Measurements from ENCODE around the gene WDR53.
"Not testable (repeated sequence)": the region's sequence is repeated elsewhere in the genome, so short reads cannot be mapped to it uniquely, and the experiment has no call there.

WDR53 gene

DNA sequence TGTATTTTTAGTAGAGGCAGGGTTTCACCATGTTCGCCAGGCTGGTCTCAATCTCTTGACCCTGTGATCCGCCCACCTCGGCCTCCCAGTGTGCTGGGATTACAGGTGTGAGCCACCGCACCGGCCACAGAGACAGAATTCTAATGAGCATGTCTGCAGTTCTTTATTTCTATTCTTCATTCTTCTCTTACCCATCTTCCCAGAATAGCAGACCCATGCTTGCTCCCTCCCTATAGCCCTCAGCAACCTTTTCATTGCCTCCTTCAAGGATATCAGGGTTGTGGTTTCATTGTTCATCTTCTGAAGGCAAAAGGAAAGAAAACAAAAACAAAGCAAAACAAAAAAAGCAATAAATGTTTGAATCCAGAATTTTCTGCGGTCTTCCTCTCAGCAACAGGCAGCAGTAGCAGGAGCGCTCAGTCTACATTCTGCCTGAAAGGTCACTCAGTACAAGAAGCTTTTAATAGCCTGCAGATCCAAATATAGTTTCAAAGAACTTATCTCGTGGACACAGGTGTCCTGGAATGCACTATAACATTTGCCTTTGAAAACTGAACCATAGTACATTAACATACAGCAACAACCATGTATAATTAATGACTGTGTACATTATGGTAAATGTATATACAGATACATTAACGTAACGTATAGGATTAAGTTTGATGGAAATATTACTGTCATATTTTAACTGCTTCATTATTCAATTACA lies 53.3 kb downstream of the WDR53 start, which contains the start of gene SMCO1:
Gene SMCO1, minus strand, starts transcription at position 434 of the 709 bp plus-strand sequence. Its CDS starts 137 bp downstream, at position 297.
- no peaks in the 10 kb centered on the region for H3K36me3 ChIP-seq (ENCODE audit: control insufficient read depth, low read depth, low read length)
- H3K4me3 ChIP-seq (ENCODE audit: low read length) = no peak within 1 kb of the TSS
- H3K27me3 ChIP-seq (ENCODE audit: control insufficient read depth, insufficient read depth, low read length) = no peaks in the 10 kb centered on the region
- H3K4me1 ChIP-seq (ENCODE audit: control insufficient read depth, low read depth, low read length) = peaks cover 13% of the 10 kb centered on the region
- no peak within 1 kb of the TSS for H3K27ac ChIP-seq (ENCODE audit: low read length)
- peaks cover 16% of the 10 kb centered on the region for H3K9me3 ChIP-seq (ENCODE audit: control insufficient read depth, low read depth, low read length)
- H3K9ac ChIP-seq (ENCODE audit: low read length) = no peak within 1 kb of the TSS

DNA sequence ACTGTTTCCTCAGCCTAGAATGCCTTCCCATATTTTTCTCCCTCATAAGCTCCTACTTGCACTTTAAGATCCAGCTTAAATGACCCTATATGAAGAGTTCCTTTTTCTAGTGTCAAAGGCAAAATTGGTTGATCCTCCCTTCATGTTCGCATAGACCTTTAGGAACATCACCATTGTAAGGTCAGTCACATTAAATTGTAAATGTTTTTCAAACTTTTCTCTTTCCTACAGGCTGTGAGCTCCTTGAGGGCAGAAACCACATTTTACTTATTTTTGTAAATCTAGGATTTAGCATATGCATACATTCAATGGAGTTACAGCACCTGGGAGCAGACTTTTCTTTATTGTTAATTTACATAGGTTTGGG lies 54.0 kb downstream of the WDR53 start:
- no peak overlapping the region for H3K9ac ChIP-seq (ENCODE audit: low read length)
- no peak overlapping the region for H3K4me3 ChIP-seq (ENCODE audit: low read length)
- H3K27ac ChIP-seq (ENCODE audit: low read length) = no peak overlapping the region
- peaks cover 13% of the 10 kb centered on the region for H3K4me1 ChIP-seq (ENCODE audit: control insufficient read depth, low read depth, low read length)
- no peaks in the 10 kb centered on the region for H3K27me3 ChIP-seq (ENCODE audit: control insufficient read depth, insufficient read depth, low read length)
- H3K9me3 ChIP-seq (ENCODE audit: control insufficient read depth, low read depth, low read length) = peaks cover 9% of the 10 kb centered on the region
- H3K36me3 ChIP-seq (ENCODE audit: control insufficient read depth, low read depth, low read length) = no peaks in the 10 kb centered on the region

DNA sequence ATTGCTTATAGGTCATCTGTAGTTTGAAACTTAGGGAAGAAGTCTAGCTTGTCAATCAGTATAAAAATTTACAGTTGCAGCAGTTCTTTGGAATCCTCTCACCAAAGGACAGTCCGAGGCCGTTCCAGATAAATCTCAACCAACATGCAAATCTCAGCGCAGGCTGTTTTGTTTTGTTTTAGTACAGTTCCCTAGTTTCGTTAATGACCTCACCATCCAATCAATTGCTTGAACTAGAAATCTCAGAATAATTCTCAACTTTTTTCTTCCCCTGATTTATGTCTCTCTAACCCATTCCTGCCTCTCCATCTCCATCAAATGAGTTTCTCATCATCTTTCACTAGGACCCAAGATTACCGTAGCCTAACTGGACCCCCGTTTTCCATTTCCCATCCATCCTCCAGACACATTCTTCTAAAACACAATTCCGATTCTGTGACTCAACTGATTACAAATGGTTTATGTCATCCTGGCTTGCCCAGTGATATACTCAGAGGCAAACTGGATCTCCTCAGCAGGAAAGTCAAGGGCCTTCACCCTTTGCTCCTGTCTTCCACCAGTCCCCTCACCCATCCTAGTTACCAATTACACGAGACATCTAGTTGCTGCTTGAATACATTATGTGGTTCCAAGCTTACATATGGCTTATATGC lies 54.5 kb downstream of the WDR53 start:
- no peaks in the 10 kb centered on the region for H3K27me3 ChIP-seq (ENCODE audit: control insufficient read depth, insufficient read depth, low read length)
- H3K9me3 ChIP-seq (ENCODE audit: control insufficient read depth, low read depth, low read length) = peaks cover 4% of the 10 kb centered on the region
- no peak overlapping the region for H3K27ac ChIP-seq (ENCODE audit: low read length)
- H3K9ac ChIP-seq (ENCODE audit: low read length) = no peak overlapping the region
- H3K4me1 ChIP-seq (ENCODE audit: control insufficient read depth, low read depth, low read length) = peaks cover 13% of the 10 kb centered on the region
- H3K36me3 ChIP-seq (ENCODE audit: control insufficient read depth, low read depth, low read length) = no peaks in the 10 kb centered on the region
- no peak overlapping the region for H3K4me3 ChIP-seq (ENCODE audit: low read length)

DNA sequence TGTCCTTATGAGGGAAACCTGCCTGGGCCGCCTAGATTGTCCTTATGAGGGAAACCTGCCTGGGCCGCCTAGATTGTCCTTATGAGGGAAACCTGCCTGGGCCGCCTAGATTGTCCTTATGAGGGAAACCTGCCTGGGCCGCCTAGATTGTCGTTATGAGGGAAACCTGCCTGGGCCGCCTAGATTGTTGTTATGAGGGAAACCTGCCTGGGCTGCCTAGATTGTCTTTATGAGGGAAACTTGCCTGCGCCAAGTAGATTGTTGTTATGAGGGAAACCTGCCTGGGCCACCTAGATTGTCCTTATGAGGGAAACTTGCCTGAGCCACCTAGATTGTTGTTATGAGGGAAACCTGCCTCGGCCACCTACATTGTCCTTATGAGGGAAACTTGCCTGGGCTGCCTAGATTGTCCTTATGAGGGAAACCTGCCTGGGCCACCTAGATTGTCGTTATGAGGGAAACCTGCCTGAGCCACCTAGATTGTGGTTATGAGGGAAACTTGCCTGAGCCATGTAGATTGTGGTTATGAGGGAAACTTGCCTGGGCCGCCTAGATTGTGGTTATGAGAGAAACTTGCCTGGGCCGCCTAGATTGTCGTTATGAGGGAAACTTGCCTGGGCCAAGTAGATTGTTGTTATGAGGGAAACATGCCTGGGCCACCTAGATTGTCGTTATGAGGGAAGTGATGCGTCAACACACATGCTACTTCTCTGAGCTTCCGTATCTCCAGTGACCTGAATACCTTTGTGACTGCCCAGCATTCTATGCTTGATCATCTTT lies 56.5 kb downstream of the WDR53 start:
- not testable (repeated sequence) for H3K9ac ChIP-seq (ENCODE audit: low read length); H3K27ac ChIP-seq (ENCODE audit: low read length); H3K4me3 ChIP-seq (ENCODE audit: low read length); H3K4me1 ChIP-seq (ENCODE audit: control insufficient read depth, low read depth, low read length); H3K9me3 ChIP-seq (ENCODE audit: control insufficient read depth, low read depth, low read length); H3K36me3 ChIP-seq (ENCODE audit: control insufficient read depth, low read depth, low read length); H3K27me3 ChIP-seq (ENCODE audit: control insufficient read depth, insufficient read depth, low read length)

DNA sequence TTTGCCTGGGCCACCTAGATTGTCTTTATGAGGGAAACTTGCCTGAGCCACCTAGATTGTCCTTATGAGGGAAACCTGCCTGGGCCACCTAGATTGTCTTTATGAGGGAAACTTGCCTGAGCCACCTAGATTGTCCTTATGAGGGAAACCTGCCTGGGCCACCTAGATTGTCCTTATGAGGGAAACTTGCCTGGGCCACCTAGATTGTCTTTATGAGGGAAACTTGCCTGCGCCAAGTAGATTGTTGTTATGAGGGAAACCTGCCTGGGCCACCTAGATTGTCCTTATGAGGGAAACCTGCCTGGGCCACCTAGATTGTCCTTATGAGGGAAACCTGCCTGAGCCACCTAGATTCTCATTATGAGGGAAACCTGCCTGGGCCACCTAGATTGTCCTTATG lies 57.2 kb downstream of the WDR53 start:
- not testable (repeated sequence) for H3K27me3 ChIP-seq (ENCODE audit: control insufficient read depth, insufficient read depth, low read length); H3K9me3 ChIP-seq (ENCODE audit: control insufficient read depth, low read depth, low read length); H3K9ac ChIP-seq (ENCODE audit: low read length); H3K36me3 ChIP-seq (ENCODE audit: control insufficient read depth, low read depth, low read length); H3K4me1 ChIP-seq (ENCODE audit: control insufficient read depth, low read depth, low read length); H3K4me3 ChIP-seq (ENCODE audit: low read length); H3K27ac ChIP-seq (ENCODE audit: low read length)

DNA sequence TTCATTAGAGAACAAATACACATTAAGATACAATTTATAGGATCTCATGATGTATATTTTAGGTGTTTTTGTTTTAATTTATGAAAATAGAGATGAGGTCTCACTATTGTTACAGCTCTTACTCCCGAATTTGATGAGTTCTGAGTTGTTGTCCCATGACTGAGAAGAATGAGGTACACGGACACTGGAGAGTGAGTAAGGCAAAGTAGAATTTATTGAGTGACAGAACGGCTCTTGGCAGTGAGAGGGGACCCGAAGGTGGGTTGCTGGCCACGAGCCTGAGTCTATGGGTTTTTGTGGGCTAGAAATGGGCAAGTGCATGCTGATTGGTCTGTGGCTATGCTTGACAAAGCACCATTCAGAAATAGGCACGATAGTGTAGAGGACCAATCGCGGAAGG lies 61.7 kb downstream of the WDR53 start:
- Histone ChIP-seq H3K9me3 (ENCODE audit: control insufficient read depth, low read depth, low read length) (peaks cover 6% of the 10 kb centered on the region), H3K27me3 (ENCODE audit: control insufficient read depth, insufficient read depth, low read length) (no peaks in the 10 kb centered on the region), H3K9ac (ENCODE audit: low read length) (no peak overlapping the region), H3K4me1 (ENCODE audit: control insufficient read depth, low read depth, low read length) (no peaks in the 10 kb centered on the region), H3K27ac (ENCODE audit: low read length) (no peak overlapping the region), H3K4me3 (ENCODE audit: low read length) (no peak overlapping the region), H3K36me3 (ENCODE audit: control insufficient read depth, low read depth, low read length) (no peaks in the 10 kb centered on the region)

DNA sequence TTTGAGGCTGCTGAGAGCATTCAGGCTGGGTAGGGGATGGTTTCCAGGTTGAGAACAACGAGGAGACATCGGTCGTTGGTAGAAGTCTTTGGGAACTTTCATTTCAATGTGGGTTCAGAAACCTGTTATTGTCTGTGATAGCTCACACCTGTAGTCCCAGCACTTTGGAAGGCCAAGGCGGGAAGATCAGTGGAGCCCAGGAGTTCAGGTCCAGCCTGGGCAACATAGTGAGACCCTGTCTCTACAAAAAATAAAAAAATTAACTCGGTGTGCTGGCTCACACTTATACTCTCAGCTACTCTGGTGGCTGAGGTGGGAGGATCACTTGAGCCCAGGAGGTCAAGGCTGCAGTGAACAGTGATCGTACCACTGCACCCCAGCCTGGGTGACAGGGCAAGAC lies 63.8 kb downstream of the WDR53 start:
- Histone ChIP-seq H3K4me3 (ENCODE audit: low read length) (no peak overlapping the region), H3K36me3 (ENCODE audit: control insufficient read depth, low read depth, low read length) (no peaks in the 10 kb centered on the region), H3K27me3 (ENCODE audit: control insufficient read depth, insufficient read depth, low read length) (no peaks in the 10 kb centered on the region), H3K27ac (ENCODE audit: low read length) (no peak overlapping the region), H3K4me1 (ENCODE audit: control insufficient read depth, low read depth, low read length) (peaks cover 7% of the 10 kb centered on the region), H3K9me3 (ENCODE audit: control insufficient read depth, low read depth, low read length) (peaks cover 6% of the 10 kb centered on the region), H3K9ac (ENCODE audit: low read length) (no peak overlapping the region)
